ENCODE results near the gene HBEGF. TPM values are rescaled to one million over a fixed set of nuclear protein-coding genes. Genes with fewer than 3 reads are reported as not detected.

The HBEGF gene
- total RNA-seq, 2 donors from 2014 or later: 3.2 to 7.3 TPM

- no peak overlapping the region for H3K4me3 Mint-ChIP-seq
- H3K27me3 Mint-ChIP-seq: no peaks in the 10 kb centered on the region
- no peaks in the 10 kb centered on the region for H3K36me3 Mint-ChIP-seq (ENCODE audit: low read depth)
- no peaks in the 10 kb centered on the region for H3K9me3 ChIP-seq (ENCODE audit: control insufficient read depth, low read length, poor library complexity, severe bottlenecking)
- ATAC-seq: no peak
- no peak overlapping the region for H3K27ac Mint-ChIP-seq
- no peak for DNase-seq
- peaks cover 7% of the 10 kb centered on the region for H3K4me1 Mint-ChIP-seq
Observed at GRCh38 chr5:140366589-140367255, 20.3 kb upstream of the HBEGF start.

GRCh38 chr5:140365941-140366340 is 19.5 kb upstream of the HBEGF start:
- peaks cover 7% of the 10 kb centered on the region for H3K4me1 Mint-ChIP-seq
- DNase-seq: no peak
- no peaks in the 10 kb centered on the region for H3K9me3 ChIP-seq (ENCODE audit: control insufficient read depth, low read length, poor library complexity, severe bottlenecking)
- H3K4me3 Mint-ChIP-seq: no peak overlapping the region
- no peaks in the 10 kb centered on the region for H3K27me3 Mint-ChIP-seq
- no peaks in the 10 kb centered on the region for H3K36me3 Mint-ChIP-seq (ENCODE audit: low read depth)
- no peak overlapping the region for H3K27ac Mint-ChIP-seq
- ATAC-seq: no peak

GRCh38 chr5:140365282-140365681 is 18.9 kb upstream of the HBEGF start:
- H3K27ac Mint-ChIP-seq: no peak overlapping the region

GRCh38 chr5:140364472-140364765 is 18.0 kb upstream of the HBEGF start:
- ATAC-seq (no peak), DNase-seq (no peak)
- Mint-ChIP-seq H3K27ac (no peak overlapping the region), H3K4me3 (peak overlapping the region; percentile 9), H3K4me1 (peaks cover 6% of the 10 kb centered on the region), H3K36me3 (ENCODE audit: low read depth) (no peaks in the 10 kb centered on the region), H3K27me3 (no peaks in the 10 kb centered on the region)
- no peaks in the 10 kb centered on the region for H3K9me3 ChIP-seq (ENCODE audit: control insufficient read depth, low read length, poor library complexity, severe bottlenecking)

More at GRCh38 chr5:140365282-140365681, 18.9 kb upstream of the HBEGF start:
- Mint-ChIP-seq H3K4me3 (no peak overlapping the region), H3K4me1 (peaks cover 7% of the 10 kb centered on the region), H3K36me3 (ENCODE audit: low read depth) (no peaks in the 10 kb centered on the region), H3K27me3 (no peaks in the 10 kb centered on the region)
- DNase-seq: no peak
- no peak for ATAC-seq
- no peaks in the 10 kb centered on the region for H3K9me3 ChIP-seq (ENCODE audit: control insufficient read depth, low read length, poor library complexity, severe bottlenecking)

GRCh38 chr5:140363631-140364471 is 17.4 kb upstream of the HBEGF start:
- no peak for DNase-seq
- Mint-ChIP-seq H3K36me3 (ENCODE audit: low read depth) (no peaks in the 10 kb centered on the region), H3K4me1 (peaks cover 6% of the 10 kb centered on the region), H3K4me3 (peak overlapping the region; percentile 87), H3K27ac (peak overlapping the region; percentile 75), H3K27me3 (no peaks in the 10 kb centered on the region)
- H3K9me3 ChIP-seq (ENCODE audit: control insufficient read depth, low read length, poor library complexity, severe bottlenecking): no peaks in the 10 kb centered on the region
- no peak for ATAC-seq

- Mint-ChIP-seq H3K4me1 (peaks cover 12% of the 10 kb centered on the region), H3K27me3 (no peaks in the 10 kb centered on the region), H3K4me3 (peak overlapping the region; percentile 87), H3K27ac (peak overlapping the region; percentile 75), H3K36me3 (ENCODE audit: low read depth) (no peaks in the 10 kb centered on the region)
- DNase-seq (peak; percentile 68 to 88 (median 74)), ATAC-seq (peak; percentile 98)
- no peaks in the 10 kb centered on the region for H3K9me3 ChIP-seq (ENCODE audit: control insufficient read depth, low read length, poor library complexity, severe bottlenecking)
Observed at GRCh38 chr5:140362875-140363630, 16.6 kb upstream of the HBEGF start.

GRCh38 chr5:140362311-140362710 is 15.9 kb upstream of the HBEGF start:
- no peak for DNase-seq
- no peak for ATAC-seq
- Mint-ChIP-seq H3K36me3 (ENCODE audit: low read depth) (peaks cover 2% of the 10 kb centered on the region), H3K27me3 (no peaks in the 10 kb centered on the region), H3K4me3 (no peak overlapping the region), H3K27ac (peak overlapping the region; percentile 51), H3K4me1 (peaks cover 18% of the 10 kb centered on the region)
- no peaks in the 10 kb centered on the region for H3K9me3 ChIP-seq (ENCODE audit: control insufficient read depth, low read length, poor library complexity, severe bottlenecking)

GRCh38 chr5:140361901-140362300 is 15.5 kb upstream of the HBEGF start:
- Mint-ChIP-seq H3K4me3 (no peak overlapping the region), H3K36me3 (ENCODE audit: low read depth) (peaks cover 2% of the 10 kb centered on the region), H3K27me3 (no peaks in the 10 kb centered on the region), H3K4me1 (peaks cover 21% of the 10 kb centered on the region), H3K27ac (peak overlapping the region; percentile 51)
- ATAC-seq (no peak), DNase-seq (no peak)
- H3K9me3 ChIP-seq (ENCODE audit: control insufficient read depth, low read length, poor library complexity, severe bottlenecking): no peaks in the 10 kb centered on the region

- Mint-ChIP-seq H3K4me1 (peaks cover 21% of the 10 kb centered on the region), H3K27ac (no peak overlapping the region), H3K36me3 (ENCODE audit: low read depth) (peaks cover 2% of the 10 kb centered on the region), H3K4me3 (no peak overlapping the region), H3K27me3 (no peaks in the 10 kb centered on the region)
- DNase-seq (no peak), ATAC-seq (no peak)
- no peaks in the 10 kb centered on the region for H3K9me3 ChIP-seq (ENCODE audit: control insufficient read depth, low read length, poor library complexity, severe bottlenecking)
Observed at GRCh38 chr5:140360681-140361479, 14.5 kb upstream of the HBEGF start.

- ATAC-seq: no peak
- DNase-seq: no peak
- H3K36me3 Mint-ChIP-seq (ENCODE audit: low read depth): peaks cover 2% of the 10 kb centered on the region
- H3K9me3 ChIP-seq (ENCODE audit: control insufficient read depth, low read length, poor library complexity, severe bottlenecking): no peaks in the 10 kb centered on the region
- H3K4me3 Mint-ChIP-seq: no peak within 1 kb of the TSS
- H3K4me1 Mint-ChIP-seq: peaks cover 21% of the 10 kb centered on the region
- H3K27me3 Mint-ChIP-seq: no peaks in the 10 kb centered on the region
- H3K27ac Mint-ChIP-seq: peak within 1 kb of the TSS; percentile 51
Observed at GRCh38 chr5:140360101-140360500, 13.7 kb upstream of the HBEGF start, which contains the start of gene SLC4A9. SLC4A9 (plus strand) TSS chr5:140360194; CDS start chr5:140360237, 43 bp downstream.

GRCh38 chr5:140358738-140359310 is 12.4 kb upstream of the HBEGF start:
- H3K9me3 ChIP-seq (ENCODE audit: control insufficient read depth, low read length, poor library complexity, severe bottlenecking): no peaks in the 10 kb centered on the region
- no peak for ATAC-seq
- Mint-ChIP-seq H3K27ac (peak overlapping the region; percentile 51), H3K4me3 (peak overlapping the region; percentile 67), H3K4me1 (peaks cover 21% of the 10 kb centered on the region), H3K27me3 (no peaks in the 10 kb centered on the region), H3K36me3 (ENCODE audit: low read depth) (peaks cover 2% of the 10 kb centered on the region)
- DNase-seq: no peak

- Mint-ChIP-seq H3K27me3 (no peaks in the 10 kb centered on the region), H3K27ac (peak overlapping the region; percentile 97), H3K4me3 (peak overlapping the region; percentile 95), H3K4me1 (peaks cover 16% of the 10 kb centered on the region), H3K36me3 (ENCODE audit: low read depth) (peaks cover 2% of the 10 kb centered on the region)
- ATAC-seq: peak; percentile 98
- DNase-seq: peak; percentile 47 to 60 (median 56)
- no peaks in the 10 kb centered on the region for H3K9me3 ChIP-seq (ENCODE audit: control insufficient read depth, low read length, poor library complexity, severe bottlenecking)
Observed at GRCh38 chr5:140357726-140358093, 11.3 kb upstream of the HBEGF start.

All from T-helper 17 cell (primary cell).